Measurements from ENCODE around the gene CLSTN2.

The CLSTN2 gene

DNA sequence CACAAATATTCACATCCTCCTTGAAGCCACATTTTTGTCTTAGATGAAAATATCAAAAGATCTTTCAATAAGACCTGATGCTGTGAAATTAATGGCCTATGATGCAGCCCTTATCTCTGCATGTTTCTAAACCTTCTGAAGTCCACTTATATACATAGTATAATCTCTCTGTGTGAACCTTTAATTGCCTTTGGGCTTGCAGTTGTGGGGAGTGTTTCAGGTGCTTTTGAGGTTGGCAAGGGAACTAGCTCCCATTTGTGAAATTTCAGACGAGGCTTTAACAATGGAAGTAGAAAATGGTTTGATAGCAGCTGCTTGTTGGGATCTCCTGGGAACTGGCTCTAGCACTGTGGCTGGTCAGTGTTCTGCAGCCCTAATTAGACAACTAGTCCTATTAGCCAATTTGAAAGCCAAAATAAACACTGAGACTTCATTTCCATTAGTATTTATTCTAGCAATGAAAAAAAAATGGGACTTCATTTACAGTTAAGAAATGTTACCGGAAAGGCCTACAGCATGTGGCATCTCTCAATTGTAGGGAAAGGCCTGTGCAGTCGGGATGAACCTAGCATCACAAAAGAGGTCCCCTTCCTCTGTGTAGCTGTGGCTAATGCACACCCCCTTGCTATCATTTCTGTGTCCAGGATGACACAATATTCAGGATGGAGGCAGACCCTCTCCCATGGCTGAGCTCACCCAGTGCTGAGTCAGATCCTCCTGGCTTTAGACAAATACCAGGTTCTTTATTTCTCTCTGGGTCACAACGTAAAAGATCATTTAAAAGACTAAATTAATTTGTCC, 602.1 kb downstream of the CLSTN2 start:
- FAIRE-seq (no peak), DNase-seq (ENCODE audit: low spot score) (no peak)

DNA sequence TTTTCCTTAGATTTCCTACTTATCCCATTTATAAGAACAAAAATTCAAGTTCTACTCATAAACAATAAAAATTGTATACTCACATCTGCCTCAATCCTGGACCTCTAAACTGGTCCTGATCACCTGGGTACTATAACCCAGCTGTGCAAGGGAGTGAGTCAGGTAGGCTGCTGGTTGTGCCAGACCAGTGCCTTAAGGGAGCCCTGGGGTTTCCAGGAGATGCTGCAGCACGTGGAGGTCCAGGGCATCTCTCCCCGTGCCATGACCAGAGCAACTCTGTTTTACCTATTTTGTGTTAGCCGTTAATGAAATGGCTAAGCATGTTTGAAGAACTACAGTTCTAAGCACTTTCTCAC, 602.7 kb downstream of the CLSTN2 start:
- FAIRE-seq (no peak), DNase-seq (ENCODE audit: low spot score) (no peak)

DNA sequence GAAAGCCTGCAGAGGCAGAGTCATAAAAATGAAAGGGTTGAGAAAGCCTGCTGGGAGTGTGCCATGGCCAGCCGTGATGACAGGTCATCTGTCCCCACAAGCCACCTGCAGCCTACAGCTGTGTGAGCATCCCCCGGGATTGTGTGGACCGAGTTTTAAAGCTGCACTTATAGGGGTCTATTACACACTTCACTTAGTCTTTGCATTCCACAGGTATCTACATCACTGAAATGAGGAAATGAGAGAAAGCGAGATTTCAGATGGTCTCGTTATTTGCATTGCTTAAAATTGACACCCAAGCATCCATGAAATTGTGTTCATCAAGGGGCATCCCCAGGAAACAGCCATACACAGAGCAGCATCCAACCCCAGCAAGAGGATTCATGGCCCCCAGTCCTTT, 605.3 kb downstream of the CLSTN2 start:
- FAIRE-seq (no peak), DNase-seq (ENCODE audit: low spot score) (no peak)

DNA sequence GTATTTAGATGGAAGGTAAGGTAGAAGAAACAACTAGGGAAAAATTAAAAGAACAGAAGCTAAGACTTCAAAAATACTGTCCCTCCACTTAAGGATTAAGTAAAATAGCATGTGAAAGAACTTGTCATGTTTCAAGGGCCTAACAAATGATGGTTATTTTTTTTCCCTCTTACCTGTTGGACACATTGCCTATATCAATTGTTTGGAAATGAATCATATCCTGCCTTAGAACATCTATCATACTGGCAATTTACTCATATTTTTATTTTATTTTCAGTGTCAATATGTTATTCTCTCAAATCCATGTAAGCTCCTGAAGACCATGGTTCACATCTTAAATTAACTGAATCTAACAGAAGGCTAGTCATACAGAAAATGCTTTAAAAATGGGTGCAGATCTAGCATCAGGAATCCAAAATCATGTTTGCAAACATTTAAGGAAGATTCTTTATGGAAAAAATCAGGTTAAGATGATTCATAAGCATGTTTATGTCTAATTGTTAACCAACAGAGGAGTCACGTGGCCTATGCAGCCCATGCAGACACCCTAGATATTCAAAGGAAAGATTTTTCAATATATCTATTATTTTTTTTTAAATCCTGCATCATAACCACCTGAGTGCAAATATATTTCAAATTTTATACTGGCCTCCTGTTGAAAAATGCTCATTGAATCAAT, 607.1 kb downstream of the CLSTN2 start:
- no peak for DNase-seq (ENCODE audit: low spot score)

DNA sequence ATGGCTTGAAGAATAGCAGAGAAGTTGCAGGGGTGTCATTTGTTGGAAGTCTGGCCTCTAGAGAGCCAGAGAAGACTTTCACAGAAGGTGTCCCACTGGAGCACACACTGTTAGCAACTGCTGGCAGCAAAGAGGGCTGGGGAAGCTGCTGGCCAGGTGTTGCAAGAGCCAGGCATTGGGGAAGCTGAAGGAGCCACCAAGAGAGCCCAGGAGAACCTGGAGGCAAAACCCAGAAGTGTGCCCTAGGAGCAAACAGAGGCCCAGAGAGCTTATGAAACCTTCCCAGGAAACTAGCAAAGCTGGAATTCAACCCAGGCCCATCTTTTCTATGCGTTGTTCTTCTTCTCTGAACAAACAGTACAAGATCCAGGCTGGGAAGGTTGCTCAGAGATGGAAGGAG, 610.2 kb downstream of the CLSTN2 start:
- no peak for DNase-seq (ENCODE audit: low spot score)
- FAIRE-seq, result no peak

More for the DNA sequence above, 607.1 kb downstream of the CLSTN2 start:
- FAIRE-seq, result no peak

DNA sequence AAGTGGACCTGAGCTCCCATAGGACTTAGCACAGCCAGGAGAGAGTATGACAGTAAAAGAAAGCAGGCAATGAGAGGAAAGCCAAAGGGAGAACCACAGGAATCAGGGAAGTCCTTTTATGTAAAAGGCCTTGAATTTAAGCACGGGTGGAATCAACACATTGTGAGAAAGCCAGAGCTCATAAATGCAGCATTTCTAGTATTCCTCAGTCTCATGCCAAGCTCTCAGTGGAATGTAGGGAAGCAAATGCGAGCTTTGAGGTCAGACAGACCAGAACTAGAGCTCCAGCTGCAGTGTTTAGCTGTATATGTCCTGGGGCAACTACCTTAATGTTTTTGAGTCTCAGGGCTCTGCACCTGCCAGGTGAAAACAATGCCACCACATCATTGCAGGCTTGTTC, 610.8 kb downstream of the CLSTN2 start:
- DNase-seq (ENCODE audit: low spot score) (no peak), FAIRE-seq (no peak)

DNA sequence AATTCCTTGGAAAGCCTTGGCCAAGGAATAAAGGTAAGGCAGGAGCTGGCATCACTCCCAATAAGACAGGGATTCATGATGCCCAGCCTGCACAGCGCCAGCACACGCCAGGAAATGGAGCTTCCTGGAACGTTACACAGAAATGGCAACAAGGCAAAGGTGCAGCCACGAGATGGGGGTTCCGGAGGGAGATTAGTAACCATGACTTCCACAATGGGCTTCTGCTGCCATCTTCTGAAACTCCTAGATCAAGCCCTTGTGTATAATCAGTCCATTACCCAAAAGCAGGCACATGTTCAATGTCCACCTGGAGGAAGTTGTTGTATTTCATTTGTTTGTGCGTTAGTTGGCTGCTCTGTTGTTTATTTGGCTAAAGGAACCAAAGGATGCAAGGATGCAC, 611.7 kb downstream of the CLSTN2 start:
- FAIRE-seq, result no peak

DNA sequence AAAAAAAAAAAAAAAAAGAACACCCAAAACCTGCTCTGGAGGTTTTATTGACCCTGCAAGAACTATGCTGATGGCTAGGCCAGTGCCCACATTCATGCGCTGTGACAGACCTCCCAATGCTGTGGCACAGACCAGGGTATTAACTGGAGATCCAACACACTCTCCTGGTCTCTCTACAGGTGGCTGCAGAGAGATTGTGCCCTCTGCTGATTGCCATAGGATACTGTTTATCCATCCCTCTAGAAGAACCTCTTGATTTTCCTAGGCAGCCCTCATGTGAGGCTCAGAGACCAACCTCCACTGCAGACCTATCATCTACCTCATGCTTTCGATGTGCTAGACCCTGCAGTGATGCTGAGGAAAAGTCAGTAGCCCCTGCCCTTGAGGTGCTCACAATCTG, 617.4 kb downstream of the CLSTN2 start:
- DNase-seq (ENCODE audit: low spot score), result no peak
- no peak for FAIRE-seq

More for the DNA sequence above, 611.7 kb downstream of the CLSTN2 start:
- DNase-seq (ENCODE audit: low spot score), result no peak

DNA sequence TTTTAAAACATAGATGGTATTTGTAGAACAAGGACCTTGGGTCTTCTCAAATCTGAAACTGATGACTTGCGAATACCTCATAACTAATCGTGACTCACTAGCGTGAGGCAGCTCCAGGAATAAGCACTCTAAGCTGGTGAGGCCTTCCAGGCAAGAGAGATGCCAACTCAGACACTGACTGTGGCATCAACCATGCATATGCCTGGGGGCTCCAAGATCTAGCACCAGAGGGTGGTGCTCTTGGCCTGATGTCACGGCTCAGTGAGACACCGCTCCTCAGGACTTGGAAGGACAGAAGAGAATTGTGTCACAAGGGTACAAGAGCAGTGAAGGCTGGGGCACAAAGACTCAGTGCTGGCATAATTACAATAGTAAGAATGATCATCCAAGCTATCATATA, 617.9 kb downstream of the CLSTN2 start:
- DNase-seq (ENCODE audit: low spot score), result no peak
- no peak for FAIRE-seq

DNA sequence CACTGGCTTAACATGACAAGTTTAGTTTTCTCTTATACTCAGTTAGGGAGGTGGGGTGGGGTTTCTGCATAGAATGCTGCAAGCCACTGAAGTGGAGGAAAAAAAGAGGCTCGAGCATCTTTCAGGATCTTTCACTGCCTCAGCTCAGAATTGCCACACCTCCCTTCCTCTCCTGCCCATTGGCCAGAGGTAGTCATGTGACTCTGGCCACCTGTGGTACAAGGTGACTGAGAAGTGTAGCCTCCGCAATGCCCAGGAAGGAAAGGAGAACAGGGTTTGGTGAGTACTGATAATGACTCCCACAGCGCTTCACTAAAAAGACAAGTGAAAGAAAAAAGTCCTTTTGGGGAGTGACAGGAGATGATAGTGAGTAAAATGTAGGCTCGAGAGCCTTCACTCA, 618.6 kb downstream of the CLSTN2 start:
- FAIRE-seq (no peak), DNase-seq (ENCODE audit: low spot score) (no peak)

DNA sequence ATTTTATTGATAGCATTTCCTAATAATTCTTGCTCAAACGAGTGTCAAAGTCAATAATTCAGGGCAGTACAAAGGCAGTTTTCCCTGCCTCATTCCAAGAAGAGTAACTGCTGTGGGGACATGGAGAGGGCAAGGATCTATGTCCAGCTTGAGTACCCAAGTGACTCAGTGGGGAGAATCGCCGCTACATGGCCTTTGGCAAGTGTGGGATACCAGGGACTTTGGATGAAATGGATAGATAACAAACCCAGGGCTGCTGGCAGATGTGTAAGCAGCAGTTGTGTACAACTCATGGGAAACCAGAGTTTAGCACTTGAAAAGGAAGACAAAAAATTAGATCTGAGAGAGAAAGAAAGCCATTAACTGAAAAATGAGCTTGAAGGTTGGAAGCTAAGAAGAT, 620.7 kb downstream of the CLSTN2 start:
- FAIRE-seq (no peak), DNase-seq (ENCODE audit: low spot score) (no peak)

DNA sequence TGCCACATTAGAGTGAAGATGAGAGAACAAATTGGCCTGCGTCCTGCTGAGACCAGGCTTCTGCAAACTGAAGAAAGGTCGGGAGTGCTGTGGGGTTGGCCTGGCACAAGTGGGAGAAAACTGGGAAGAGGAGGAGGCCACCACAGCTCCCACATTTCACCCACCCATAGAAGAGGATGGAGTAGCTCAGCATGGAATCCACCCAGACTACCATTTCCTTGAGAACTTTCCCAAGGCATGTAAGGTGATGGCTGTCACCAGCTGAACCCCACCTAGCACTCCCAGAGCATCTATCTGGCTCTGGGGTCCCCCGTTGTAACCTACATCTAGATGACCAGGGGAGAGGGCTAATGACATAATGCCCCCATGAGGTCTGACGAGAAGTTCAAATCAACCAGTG, 622.5 kb downstream of the CLSTN2 start:
- FAIRE-seq (no peak), DNase-seq (ENCODE audit: low spot score) (no peak)

DNA sequence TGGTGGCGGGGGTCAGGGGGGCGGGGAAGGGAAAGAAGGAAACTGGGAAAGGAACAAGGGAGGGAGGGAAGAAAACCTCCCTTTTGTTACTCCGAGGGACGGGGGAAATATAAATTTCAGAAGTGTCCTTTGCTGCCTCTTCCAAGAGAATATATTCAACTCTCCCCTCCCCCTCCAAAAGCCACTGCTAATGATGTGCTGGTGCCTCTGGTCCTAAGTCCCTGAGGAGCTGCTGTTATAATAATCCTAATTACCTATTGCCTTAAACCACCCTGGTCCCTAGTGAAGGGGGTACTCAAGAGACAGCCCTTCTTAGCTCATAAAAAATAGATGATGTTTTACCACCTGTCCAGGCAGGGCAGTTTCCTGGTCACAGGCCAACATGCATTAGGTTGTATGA, 624.6 kb downstream of the CLSTN2 start:
- DNase-seq (ENCODE audit: low spot score) (no peak), FAIRE-seq (no peak)

DNA sequence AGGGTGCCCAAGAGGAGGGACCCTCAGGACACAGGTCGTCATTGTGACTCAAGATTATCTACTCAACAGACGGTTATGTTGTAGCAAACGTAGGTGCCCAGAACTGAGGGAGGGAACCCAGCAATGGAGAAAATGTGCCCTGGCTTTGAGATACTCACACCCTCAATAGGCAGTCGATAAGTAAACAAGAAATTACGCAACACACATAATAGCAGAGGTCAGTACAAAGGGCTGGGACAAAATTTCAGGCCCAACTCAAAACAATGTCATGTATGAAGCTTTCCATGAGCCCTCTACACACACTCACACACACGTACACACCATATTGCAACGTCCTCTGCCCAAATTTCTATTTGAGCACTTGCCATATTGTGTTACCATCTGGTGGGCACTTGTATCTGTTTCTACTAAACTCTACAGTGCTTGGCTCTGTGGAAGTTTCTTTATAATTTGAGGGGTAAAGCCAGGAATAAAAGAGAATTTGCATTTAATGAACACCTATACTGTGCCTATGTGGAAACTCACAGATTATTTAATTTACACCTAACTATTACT, 628.3 kb downstream of the CLSTN2 start:
- FAIRE-seq, result no peak
- DNase-seq (ENCODE audit: low spot score), result no peak

DNA sequence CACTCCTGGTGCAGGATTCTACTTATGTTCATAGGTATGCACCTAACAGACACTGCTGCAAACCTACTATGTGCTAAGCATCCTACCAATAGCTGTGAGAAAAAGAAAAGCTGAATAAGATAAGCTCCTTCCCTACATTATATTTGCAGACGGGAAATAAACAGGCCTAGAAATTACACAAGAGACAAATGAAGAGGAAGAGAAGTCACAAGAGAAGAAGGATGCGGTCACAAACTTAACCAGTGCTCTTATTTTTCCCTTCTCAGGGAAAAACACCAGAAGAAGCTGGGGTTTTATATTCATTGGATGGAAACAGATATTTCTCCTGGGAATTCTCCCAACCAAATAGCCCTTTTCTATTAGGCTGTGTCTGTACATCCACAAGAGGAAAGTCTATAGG, 633.1 kb downstream of the CLSTN2 start:
- no peak for FAIRE-seq

DNA sequence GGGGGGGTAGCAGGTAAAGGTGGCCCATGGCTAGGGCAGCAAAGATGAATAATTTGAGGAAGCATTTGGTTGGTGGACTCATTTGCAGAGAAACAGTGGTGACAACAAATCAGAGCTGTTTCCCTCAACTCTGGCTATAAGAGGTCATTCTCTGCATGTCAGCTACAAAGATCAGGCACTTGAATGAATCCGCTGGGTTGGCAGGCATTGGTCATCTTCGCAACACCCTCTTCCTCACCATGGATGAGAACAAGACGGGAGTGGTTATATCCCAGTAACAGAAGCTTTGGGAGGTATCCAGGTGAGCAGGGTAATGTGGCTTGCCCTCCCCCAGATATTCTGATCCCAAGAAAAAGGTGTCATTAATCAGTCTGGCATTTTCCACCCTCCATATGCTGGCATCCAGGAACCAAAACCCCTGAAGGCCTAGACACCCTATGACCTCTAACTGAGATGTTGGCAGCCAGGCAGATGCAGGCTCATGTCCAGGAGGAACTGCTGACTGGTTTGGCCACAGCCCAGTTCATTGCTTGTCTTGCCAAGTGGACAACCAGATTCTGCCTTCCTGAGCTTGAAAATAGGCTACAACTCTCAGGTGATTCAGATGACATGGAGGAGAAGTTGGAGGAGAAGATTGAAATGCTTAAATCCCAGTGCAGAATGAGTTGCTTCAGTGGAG, 634.0 kb downstream of the CLSTN2 start:
- DNase-seq (ENCODE audit: low spot score) (no peak), FAIRE-seq (no peak)

More for the DNA sequence above, 633.1 kb downstream of the CLSTN2 start:
- no peak for DNase-seq (ENCODE audit: low spot score)

DNA sequence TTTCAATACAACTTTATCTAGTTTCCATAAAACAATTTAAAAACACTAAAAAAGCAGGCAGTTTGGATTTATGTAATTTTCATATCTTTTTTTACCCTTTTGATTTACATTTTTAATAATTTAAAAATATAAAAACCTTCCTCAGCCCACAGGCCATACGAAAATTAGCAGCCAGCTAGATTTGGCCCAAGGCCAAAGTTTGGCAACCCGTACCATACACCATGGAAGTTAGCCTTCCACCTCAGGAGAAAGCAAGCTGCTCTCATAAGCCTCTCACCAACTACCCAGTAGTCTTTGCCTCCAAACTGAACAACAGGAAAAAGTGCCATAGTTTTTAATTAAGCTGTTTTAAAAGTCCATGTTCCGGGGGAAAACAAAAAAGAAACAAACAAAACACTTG, 635.6 kb downstream of the CLSTN2 start:
- FAIRE-seq (no peak), DNase-seq (ENCODE audit: low spot score) (no peak)

DNA sequence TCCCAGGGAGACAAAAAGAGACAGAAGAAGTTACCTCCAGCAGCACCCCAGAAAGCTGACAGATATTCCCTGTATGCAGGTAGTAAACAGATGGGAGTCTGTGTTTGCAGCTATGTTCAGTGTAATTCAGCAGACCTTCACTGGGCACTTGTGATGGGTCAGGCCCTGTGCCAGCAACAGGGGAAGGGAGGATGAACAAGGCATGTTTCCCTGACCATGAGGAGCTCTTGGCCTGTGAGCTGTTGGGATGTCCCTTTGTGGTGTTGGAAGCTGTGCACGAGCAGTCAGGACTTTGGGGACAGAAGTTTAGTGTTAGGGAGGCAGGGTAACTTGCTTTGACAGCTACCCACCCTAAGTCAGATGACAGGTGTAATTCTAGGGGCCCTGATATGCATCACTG, 636.9 kb downstream of the CLSTN2 start:
- FAIRE-seq, result no peak

DNA sequence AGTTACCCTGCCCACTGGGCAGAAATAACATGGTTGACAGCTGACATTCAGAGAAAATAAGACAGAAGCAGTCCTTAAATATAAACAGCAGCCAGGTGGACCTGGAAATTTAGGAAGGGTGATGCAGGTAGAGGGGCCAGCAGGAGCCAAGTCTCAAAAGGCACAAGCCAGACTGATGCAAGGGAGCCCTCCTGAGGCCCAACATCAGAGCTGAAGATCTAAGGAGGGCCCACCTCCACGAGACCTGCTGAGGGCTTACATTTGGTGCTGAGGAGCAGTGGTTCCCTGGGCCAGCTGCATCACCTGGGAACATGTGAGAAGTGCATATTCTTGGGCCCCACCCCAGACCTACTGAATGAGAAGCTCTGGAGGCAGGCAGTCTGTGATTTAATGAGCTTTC, 637.3 kb downstream of the CLSTN2 start:
- DNase-seq (ENCODE audit: low spot score), result no peak
- FAIRE-seq, result no peak

More for the DNA sequence above, 636.9 kb downstream of the CLSTN2 start:
- no peak for DNase-seq (ENCODE audit: low spot score)

DNA sequence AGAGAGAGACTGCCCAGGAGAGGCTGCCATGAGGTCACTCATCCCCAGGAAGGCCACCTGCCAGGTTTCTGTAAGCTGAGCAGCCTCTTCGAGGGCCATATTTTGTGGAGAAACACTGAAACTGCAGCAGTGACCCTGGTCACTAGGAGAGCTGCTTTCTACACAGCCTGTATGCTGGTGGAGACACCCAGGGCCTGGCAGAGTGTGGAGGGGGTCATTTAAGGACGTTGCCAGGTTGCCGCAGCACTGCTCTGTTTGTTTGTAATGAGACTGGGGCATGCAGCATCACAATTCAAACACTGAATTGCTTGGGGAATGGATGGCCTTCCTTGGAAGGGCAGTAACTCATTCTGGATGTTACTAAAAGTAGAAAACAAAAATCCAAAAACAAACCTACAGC, 638.0 kb downstream of the CLSTN2 start:
- FAIRE-seq, result no peak
- no peak for DNase-seq (ENCODE audit: low spot score)

DNA sequence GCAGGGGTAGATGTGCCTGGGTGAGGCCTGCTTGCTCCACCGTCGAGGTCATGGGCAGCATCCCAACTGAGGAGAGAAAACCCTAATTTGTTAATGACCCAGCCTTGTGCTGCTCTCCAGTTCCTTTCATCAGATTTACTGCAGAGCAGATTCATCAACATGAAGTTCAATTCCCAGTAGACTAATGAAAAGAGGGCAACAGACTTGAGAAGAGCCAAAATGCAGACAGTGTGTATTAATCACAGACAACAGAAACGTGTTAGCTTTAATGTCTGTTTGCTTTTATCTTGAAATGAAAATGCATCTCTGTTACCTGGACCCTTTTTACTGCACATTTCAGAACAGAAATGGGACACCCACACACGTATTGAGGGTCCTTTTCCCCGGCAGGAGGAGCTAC, 639.4 kb downstream of the CLSTN2 start:
- no peak for FAIRE-seq
- DNase-seq (ENCODE audit: low spot score), result no peak

DNA sequence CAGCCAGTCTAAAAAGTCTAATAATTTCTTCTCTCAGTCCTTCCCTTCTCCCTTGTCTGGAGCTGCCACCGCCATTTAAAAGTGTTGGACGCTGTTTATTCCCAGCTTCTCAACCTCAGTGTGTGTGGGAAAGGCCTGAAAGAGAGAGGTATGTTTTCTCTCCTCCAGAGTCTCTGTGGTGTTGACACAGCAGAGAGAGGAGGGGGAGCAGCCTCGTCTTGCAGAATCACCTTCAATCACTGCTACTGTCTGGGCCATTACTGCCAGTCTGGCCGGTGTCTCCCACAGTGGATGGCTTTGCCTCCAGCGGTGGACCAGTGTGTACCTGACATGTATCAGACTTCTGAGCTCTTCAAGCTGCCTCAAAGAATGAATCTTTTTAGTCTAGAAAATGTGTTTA, 641.5 kb downstream of the CLSTN2 start:
- DNase-seq (ENCODE audit: low spot score) (no peak), FAIRE-seq (no peak)
